HEK293 (cell line): Measurements from ENCODE around the gene RETREG2.
A peak's percentile ranks its signal among the peaks of the same experiment; 100 is the strongest.

ENCODE experiments used
- ELK4 ChIP-seq: IDR thresholded peaks from 2 replicates; pipeline ENCODE4 v1.6.1; 2011; ENCODE audit warnings: mild to moderate bottlenecking, low read depth, low read length, borderline replicate concordance
- GLI2 ChIP-seq: fragments of 450-650 bp; formaldehyde crosslinking; IDR thresholded peaks from 2 replicates; pipeline ENCODE4; 2017; ENCODE audit warnings: missing biosample characterization, missing genetic modification characterization, low read depth, borderline replicate concordance
- INSM2 ChIP-seq: fragments of 450-650 bp; formaldehyde crosslinking; IDR thresholded peaks from 2 replicates; pipeline ENCODE4 v1.5.1; 2016; ENCODE audit warnings: missing biosample characterization, missing genetic modification characterization
- MEIS1 ChIP-seq: sonication (generic); formaldehyde crosslinking; IDR thresholded peaks from 2 replicates; pipeline ENCODE4 v1.8.1; 2022; ENCODE audit warnings: missing genetic modification reagents, mild to moderate bottlenecking, borderline replicate concordance
- PRDM6 ChIP-seq: fragments of 450-650 bp; formaldehyde crosslinking; IDR thresholded peaks from 2 replicates; pipeline ENCODE4 v1.5.1; 2017; ENCODE audit warnings: missing biosample characterization, missing genetic modification characterization
- REPIN1 ChIP-seq: fragments of 450-650 bp; formaldehyde crosslinking; IDR thresholded peaks from 2 replicates; pipeline ENCODE4 v1.5.1; 2017; ENCODE audit warnings: missing biosample characterization, missing genetic modification characterization, low read depth
- ZEB2 ChIP-seq: fragments of 450-650 bp; formaldehyde crosslinking; IDR thresholded peaks from 2 replicates; pipeline ENCODE4 v1.5.1; 2016; ENCODE audit warnings: missing biosample characterization, missing genetic modification characterization
- ZFP3 ChIP-seq: fragments of 450-650 bp; formaldehyde crosslinking; IDR thresholded peaks from 2 replicates; pipeline ENCODE4 v1.5.1; 2016; ENCODE audit warnings: low read depth, missing biosample characterization, missing genetic modification characterization
- ZFP41 ChIP-seq: fragments of 450-650 bp; formaldehyde crosslinking; IDR thresholded peaks from 2 replicates; pipeline ENCODE4 v1.5.1; 2016; ENCODE audit warnings: missing biosample characterization, missing genetic modification characterization, borderline replicate concordance
- ZNF133 ChIP-seq: fragments of 450-650 bp; formaldehyde crosslinking; IDR thresholded peaks from 2 replicates; pipeline ENCODE4 v1.5.1; 2016; ENCODE audit warnings: missing biosample characterization, missing genetic modification characterization
- ZNF140 ChIP-seq: fragments of 450-650 bp; formaldehyde crosslinking; IDR thresholded peaks from 2 replicates; pipeline ENCODE4 v1.5.1; 2016; ENCODE audit warnings: missing biosample characterization, missing genetic modification characterization
- ZNF155 ChIP-seq: fragments of 450-650 bp; formaldehyde crosslinking; IDR thresholded peaks from 2 replicates; pipeline ENCODE4 v1.5.1; 2016; ENCODE audit warnings: missing biosample characterization, missing genetic modification characterization
- ZNF157 ChIP-seq: fragments of 450-650 bp; formaldehyde crosslinking; IDR thresholded peaks from 2 replicates; pipeline ENCODE4 v1.5.1; 2016; ENCODE audit warnings: missing biosample characterization, missing genetic modification characterization
- ZNF184 ChIP-seq: fragments of 450-650 bp; IDR thresholded peaks from 2 replicates; pipeline ENCODE4 v1.5.1; 2018; ENCODE audit warnings: missing biosample characterization, mild to moderate bottlenecking, missing genetic modification characterization
- ZNF23 ChIP-seq: fragments of 450-650 bp; formaldehyde crosslinking; IDR thresholded peaks from 2 replicates; pipeline ENCODE4 v1.5.1; 2016; ENCODE audit warnings: missing biosample characterization, missing genetic modification characterization, borderline replicate concordance
- ZNF292 ChIP-seq: fragments of 450-650 bp; formaldehyde crosslinking; IDR thresholded peaks from 2 replicates; pipeline ENCODE4 v1.5.1; 2016; ENCODE audit warnings: low read depth, missing biosample characterization, missing genetic modification characterization, borderline replicate concordance
- ZNF341 ChIP-seq: fragments of 450-650 bp; formaldehyde crosslinking; IDR thresholded peaks from 2 replicates; pipeline ENCODE4; 2016; ENCODE audit warnings: low read depth, missing biosample characterization, missing genetic modification characterization
- ZNF354C ChIP-seq: fragments of 450-650 bp; formaldehyde crosslinking; IDR thresholded peaks from 2 replicates; pipeline ENCODE4 v1.5.1; 2016; ENCODE audit warnings: missing biosample characterization, missing genetic modification characterization, low read depth, borderline replicate concordance
- ZNF404 ChIP-seq: fragments of 450-650 bp; formaldehyde crosslinking; IDR thresholded peaks from 2 replicates; pipeline ENCODE4 v1.5.1; 2017; ENCODE audit warnings: missing biosample characterization, missing genetic modification characterization
- ZNF830 ChIP-seq: fragments of 450-650 bp; IDR thresholded peaks from 2 replicates; pipeline ENCODE4 v1.5.0; 2018; ENCODE audit warnings: missing biosample characterization, missing genetic modification characterization, low read depth, mild to moderate bottlenecking, moderate library complexity
- TF ChIP-seq, protein P1 (sequence below): fragments of 450-650 bp; formaldehyde crosslinking; IDR thresholded peaks from 2 replicates; pipeline ENCODE4 v1.5.1; 2017; ENCODE audit warnings: missing biosample characterization, missing genetic modification characterization
- TF ChIP-seq, protein P2 (sequence below): fragments of 450-650 bp; formaldehyde crosslinking; IDR thresholded peaks from 2 replicates; pipeline ENCODE4 v1.5.1; 2017; ENCODE audit warnings: missing biosample characterization, missing genetic modification characterization
- TF ChIP-seq, protein P3 (sequence below): fragments of 450-650 bp; formaldehyde crosslinking; IDR thresholded peaks from 2 replicates; pipeline ENCODE4 v1.5.1; 2016; ENCODE audit warnings: missing biosample characterization, missing genetic modification characterization
- TF ChIP-seq, protein P4 (sequence below): fragments of 450-650 bp; formaldehyde crosslinking; IDR thresholded peaks from 2 replicates; pipeline ENCODE4 v1.5.1; 2016; ENCODE audit warnings: missing biosample characterization, missing genetic modification characterization, low read depth

The RETREG2 gene

GRCh38 chr2:219177552-219178376, at the start of gene RETREG2 (continued):
- TF ChIP-seq PRDM6: no peak
- TF ChIP-seq, protein P1, sequence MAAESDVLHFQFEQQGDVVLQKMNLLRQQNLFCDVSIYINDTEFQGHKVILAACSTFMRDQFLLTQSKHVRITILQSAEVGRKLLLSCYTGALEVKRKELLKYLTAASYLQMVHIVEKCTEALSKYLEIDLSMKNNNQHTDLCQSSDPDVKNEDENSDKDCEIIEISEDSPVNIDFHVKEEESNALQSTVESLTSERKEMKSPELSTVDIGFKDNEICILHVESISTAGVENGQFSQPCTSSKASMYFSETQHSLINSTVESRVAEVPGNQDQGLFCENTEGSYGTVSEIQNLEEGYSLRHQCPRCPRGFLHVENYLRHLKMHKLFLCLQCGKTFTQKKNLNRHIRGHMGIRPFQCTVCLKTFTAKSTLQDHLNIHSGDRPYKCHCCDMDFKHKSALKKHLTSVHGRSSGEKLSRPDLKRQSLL (tag by site-specific recombination): no peak
- no peak for TF ChIP-seq ZNF292 (tag by site-specific recombination)
- TF ChIP-seq ZNF140: no peak
- no peak for TF ChIP-seq ZNF157 (tag by site-specific recombination)
- TF ChIP-seq ZFP3 (tag by site-specific recombination): no peak
- TF ChIP-seq REPIN1 (tag by site-specific recombination): no peak
- no peak for TF ChIP-seq ZNF404 (tag by site-specific recombination)
- TF ChIP-seq MEIS1 (CRISPR knock-in tag): no peak
- TF ChIP-seq ZFP41: no peak
- TF ChIP-seq, protein P2, sequence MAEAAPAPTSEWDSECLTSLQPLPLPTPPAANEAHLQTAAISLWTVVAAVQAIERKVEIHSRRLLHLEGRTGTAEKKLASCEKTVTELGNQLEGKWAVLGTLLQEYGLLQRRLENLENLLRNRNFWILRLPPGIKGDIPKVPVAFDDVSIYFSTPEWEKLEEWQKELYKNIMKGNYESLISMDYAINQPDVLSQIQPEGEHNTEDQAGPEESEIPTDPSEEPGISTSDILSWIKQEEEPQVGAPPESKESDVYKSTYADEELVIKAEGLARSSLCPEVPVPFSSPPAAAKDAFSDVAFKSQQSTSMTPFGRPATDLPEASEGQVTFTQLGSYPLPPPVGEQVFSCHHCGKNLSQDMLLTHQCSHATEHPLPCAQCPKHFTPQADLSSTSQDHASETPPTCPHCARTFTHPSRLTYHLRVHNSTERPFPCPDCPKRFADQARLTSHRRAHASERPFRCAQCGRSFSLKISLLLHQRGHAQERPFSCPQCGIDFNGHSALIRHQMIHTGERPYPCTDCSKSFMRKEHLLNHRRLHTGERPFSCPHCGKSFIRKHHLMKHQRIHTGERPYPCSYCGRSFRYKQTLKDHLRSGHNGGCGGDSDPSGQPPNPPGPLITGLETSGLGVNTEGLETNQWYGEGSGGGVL (tag by site-specific recombination): peak; percentile 39; the same call in 1 of the 2 replicates
- TF ChIP-seq ZEB2 (tag by site-specific recombination): 0 out of 2 replicates have a peak, but pooled peaks have one; percentile 55
- TF ChIP-seq ELK4: no peak
- TF ChIP-seq ZNF341 (tag by site-specific recombination): peak; percentile 65
- TF ChIP-seq, protein P3, sequence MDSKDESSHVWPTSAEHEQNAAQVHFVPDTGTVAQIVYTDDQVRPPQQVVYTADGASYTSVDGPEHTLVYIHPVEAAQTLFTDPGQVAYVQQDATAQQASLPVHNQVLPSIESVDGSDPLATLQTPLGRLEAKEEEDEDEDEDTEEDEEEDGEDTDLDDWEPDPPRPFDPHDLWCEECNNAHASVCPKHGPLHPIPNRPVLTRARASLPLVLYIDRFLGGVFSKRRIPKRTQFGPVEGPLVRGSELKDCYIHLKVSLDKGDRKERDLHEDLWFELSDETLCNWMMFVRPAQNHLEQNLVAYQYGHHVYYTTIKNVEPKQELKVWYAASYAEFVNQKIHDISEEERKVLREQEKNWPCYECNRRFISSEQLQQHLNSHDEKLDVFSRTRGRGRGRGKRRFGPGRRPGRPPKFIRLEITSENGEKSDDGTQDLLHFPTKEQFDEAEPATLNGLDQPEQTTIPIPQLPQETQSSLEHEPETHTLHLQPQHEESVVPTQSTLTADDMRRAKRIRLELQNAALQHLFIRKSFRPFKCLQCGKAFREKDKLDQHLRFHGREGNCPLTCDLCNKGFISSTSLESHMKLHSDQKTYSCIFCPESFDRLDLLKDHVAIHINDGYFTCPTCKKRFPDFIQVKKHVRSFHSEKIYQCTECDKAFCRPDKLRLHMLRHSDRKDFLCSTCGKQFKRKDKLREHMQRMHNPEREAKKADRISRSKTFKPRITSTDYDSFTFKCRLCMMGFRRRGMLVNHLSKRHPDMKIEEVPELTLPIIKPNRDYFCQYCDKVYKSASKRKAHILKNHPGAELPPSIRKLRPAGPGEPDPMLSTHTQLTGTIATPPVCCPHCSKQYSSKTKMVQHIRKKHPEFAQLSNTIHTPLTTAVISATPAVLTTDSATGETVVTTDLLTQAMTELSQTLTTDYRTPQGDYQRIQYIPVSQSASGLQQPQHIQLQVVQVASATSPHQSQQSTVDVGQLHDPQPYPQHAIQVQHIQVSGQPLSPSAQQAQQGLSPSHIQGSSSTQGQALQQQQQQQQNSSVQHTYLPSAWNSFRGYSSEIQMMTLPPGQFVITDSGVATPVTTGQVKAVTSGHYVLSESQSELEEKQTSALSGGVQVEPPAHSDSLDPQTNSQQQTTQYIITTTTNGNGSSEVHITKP (tag by site-specific recombination): peak; percentile 38; the same call in 1 of the 2 replicates
- TF ChIP-seq, protein P4, sequence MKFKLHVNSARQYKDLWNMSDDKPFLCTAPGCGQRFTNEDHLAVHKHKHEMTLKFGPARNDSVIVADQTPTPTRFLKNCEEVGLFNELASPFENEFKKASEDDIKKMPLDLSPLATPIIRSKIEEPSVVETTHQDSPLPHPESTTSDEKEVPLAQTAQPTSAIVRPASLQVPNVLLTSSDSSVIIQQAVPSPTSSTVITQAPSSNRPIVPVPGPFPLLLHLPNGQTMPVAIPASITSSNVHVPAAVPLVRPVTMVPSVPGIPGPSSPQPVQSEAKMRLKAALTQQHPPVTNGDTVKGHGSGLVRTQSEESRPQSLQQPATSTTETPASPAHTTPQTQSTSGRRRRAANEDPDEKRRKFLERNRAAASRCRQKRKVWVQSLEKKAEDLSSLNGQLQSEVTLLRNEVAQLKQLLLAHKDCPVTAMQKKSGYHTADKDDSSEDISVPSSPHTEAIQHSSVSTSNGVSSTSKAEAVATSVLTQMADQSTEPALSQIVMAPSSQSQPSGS (tag by site-specific recombination): no peak
- TF ChIP-seq GLI2 (tag by site-specific recombination): no peak
- TF ChIP-seq ZNF133 (tag by site-specific recombination): no peak
- no peak for TF ChIP-seq ZNF155 (tag by site-specific recombination)
- no peak for TF ChIP-seq INSM2
- no peak for TF ChIP-seq ZNF830 (tag by site-specific recombination)
- TF ChIP-seq ZNF354C (tag by site-specific recombination): no peak
- TF ChIP-seq ZNF23 (tag by site-specific recombination): no peak
- TF ChIP-seq ZNF184 (tag by site-specific recombination): no peak
